Measurements from ENCODE around the gene MT1A. TPM values are rescaled to one million over a fixed set of nuclear protein-coding genes. Genes with fewer than 3 reads are reported as not detected.
"Not testable (repeated sequence)": the region's sequence is repeated elsewhere in the genome, so short reads cannot be mapped to it uniquely, and the experiment has no call there.

The MT1A gene
- total RNA-seq, 1 experiment from 2014 or later: 52.1 TPM

DNA sequence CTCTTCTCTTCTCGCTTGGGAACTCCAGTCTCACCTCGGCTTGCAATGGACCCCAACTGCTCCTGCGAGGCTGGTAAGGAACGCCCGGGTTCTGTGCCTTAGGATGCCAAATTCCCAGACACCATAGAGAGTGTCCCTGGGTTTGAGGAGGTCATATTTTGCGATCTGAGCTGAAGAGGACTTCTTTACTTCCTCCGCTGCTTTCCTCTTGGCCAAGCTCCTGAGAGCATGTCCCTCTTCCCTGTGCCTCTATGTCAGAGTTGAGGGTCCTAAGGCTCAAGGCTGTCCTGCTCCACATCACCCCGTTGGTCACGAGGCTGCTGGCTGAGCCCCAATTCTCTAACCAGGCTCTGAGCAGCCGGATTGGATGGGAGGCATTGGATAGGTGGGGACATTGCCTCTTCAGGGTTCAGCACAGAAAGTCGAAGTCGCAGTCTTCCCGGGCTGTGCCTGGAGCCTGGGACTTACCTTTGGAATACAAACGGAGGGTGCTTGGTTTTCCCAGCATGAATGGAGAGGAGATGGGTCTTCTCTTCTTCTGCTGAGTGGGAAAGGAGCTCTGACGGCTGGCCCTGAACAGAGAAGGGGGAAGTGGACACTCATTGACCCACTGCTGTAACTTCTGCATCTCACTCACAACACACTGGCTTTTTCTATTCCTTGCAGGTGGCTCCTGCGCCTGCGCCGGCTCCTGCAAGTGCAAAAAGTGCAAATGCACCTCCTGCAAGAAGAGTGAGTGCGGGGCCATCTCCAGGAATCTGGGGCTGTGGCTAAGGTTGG, 31.6 kb downstream of the MT1A start:
- no peak overlapping the region for H3K4me3 ChIP-seq (ENCODE audit: low read depth in 2 of 2, low read length in 2 of 2)
- BruUV-seq (replicated peaks): no TSS peak
- no peak overlapping the region for H3K27ac ChIP-seq (ENCODE audit: low read length)
- no peak for DNase-seq (ENCODE audit: low read depth, low spot score)
- H3K4me1 ChIP-seq (ENCODE audit: control insufficient read depth, insufficient read depth, low read length): no peaks in the 10 kb centered on the region
- no peaks in the 10 kb centered on the region for H3K27me3 ChIP-seq (ENCODE audit: control insufficient read depth, insufficient read depth, low read length)
- ATAC-seq: no peak
- in situ Hi-C loops (cut with HindIII; ENCODE audit: low pct_unique_long_range_greater_than_20kb, low sequenced_read_pairs): no loop called here
- POLR2A ChIA-PET: no interaction called here
- intact Hi-C loops (cut with micrococcal nuclease; ENCODE audit: unreplicated experiment): no loop called here
- no peaks in the 10 kb centered on the region for H3K9me3 ChIP-seq (ENCODE audit: control insufficient read depth, insufficient read depth, low read depth, low read length)
- no peak for TF ChIP-seq SIN3A (IDR thresholded peaks at IDR 0.05; ENCODE audit: borderline replicate concordance, insufficient read depth, low read depth, low read length)
- CTCF ChIA-PET: no interaction called here
- no peaks in the 10 kb centered on the region for H3K36me3 ChIP-seq (ENCODE audit: control insufficient read depth, insufficient read depth, low read length)

GRCh38 chr16:56670620-56670934, 32.1 kb downstream of the MT1A start:
- POLR2A ChIA-PET: no interaction called here
- Histone ChIP-seq H3K27me3 (ENCODE audit: control insufficient read depth, insufficient read depth, low read length) (no peaks in the 10 kb centered on the region), H3K27ac (ENCODE audit: low read length) (no peak overlapping the region), H3K9me3 (ENCODE audit: control insufficient read depth, insufficient read depth, low read depth, low read length) (no peaks in the 10 kb centered on the region), H3K4me1 (ENCODE audit: control insufficient read depth, insufficient read depth, low read length) (no peaks in the 10 kb centered on the region), H3K36me3 (ENCODE audit: control insufficient read depth, insufficient read depth, low read length) (no peaks in the 10 kb centered on the region), H3K4me3 (ENCODE audit: low read depth in 2 of 2, low read length in 2 of 2) (no peak overlapping the region)
- ATAC-seq (no peak), DNase-seq (ENCODE audit: low read depth, low spot score) (no peak)
- TF ChIP-seq POLR2AphosphoS5 (IDR thresholded peaks at IDR 0.05; ENCODE audit: low read depth, low read length): no peak
- TF ChIP-seq, protein P1, sequence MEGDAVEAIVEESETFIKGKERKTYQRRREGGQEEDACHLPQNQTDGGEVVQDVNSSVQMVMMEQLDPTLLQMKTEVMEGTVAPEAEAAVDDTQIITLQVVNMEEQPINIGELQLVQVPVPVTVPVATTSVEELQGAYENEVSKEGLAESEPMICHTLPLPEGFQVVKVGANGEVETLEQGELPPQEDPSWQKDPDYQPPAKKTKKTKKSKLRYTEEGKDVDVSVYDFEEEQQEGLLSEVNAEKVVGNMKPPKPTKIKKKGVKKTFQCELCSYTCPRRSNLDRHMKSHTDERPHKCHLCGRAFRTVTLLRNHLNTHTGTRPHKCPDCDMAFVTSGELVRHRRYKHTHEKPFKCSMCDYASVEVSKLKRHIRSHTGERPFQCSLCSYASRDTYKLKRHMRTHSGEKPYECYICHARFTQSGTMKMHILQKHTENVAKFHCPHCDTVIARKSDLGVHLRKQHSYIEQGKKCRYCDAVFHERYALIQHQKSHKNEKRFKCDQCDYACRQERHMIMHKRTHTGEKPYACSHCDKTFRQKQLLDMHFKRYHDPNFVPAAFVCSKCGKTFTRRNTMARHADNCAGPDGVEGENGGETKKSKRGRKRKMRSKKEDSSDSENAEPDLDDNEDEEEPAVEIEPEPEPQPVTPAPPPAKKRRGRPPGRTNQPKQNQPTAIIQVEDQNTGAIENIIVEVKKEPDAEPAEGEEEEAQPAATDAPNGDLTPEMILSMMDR (IDR thresholded peaks at IDR 0.05): no peak
- no peak for TF ChIP-seq SIN3A (IDR thresholded peaks at IDR 0.05; ENCODE audit: borderline replicate concordance, insufficient read depth, low read depth, low read length)
- TF ChIP-seq REST (IDR thresholded peaks at IDR 0.05; ENCODE audit: insufficient read depth in 1 of 2, low read depth in 2 of 2, low read length in 1 of 2): no peak
- no peak for TF ChIP-seq TCF7L2 (IDR thresholded peaks at IDR 0.05; ENCODE audit: low read depth, low read length)
- in situ Hi-C loops (cut with HindIII; ENCODE audit: low pct_unique_long_range_greater_than_20kb, low sequenced_read_pairs): no loop called here
- CTCF ChIA-PET: no interaction called here
- BruUV-seq (replicated peaks): no TSS peak
- intact Hi-C loops (cut with micrococcal nuclease; ENCODE audit: unreplicated experiment): no loop called here

DNA sequence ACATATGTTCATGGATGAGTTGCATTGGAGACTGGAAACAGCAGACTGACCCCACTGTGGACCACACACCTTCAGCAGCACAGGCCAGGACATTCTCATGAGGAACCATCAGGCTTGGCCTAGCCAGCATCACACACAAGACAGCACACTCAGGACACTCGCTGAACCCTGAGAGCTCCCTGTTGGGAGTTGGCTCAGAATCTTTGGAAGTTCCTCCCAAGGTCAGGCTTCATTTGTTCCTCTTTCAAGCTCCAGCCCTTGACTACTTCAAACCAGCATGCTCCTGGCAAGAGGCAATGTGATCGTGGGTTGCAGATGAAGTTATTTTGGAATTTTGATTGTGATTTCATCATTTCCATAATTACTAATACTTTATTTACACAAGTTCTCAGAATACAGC, 33.2 kb downstream of the MT1A start:
- POLR2A ChIA-PET; DNase-seq (ENCODE audit: low read depth, low spot score); ATAC-seq; H3K9me3 ChIP-seq (ENCODE audit: control insufficient read depth, insufficient read depth, low read depth, low read length); H3K27me3 ChIP-seq (ENCODE audit: control insufficient read depth, insufficient read depth, low read length); H3K4me1 ChIP-seq (ENCODE audit: control insufficient read depth, insufficient read depth, low read length); BruUV-seq (replicated peaks); H3K27ac ChIP-seq (ENCODE audit: low read length); CTCF ChIA-PET; H3K36me3 ChIP-seq (ENCODE audit: control insufficient read depth, insufficient read depth, low read length); in situ Hi-C loops (cut with HindIII; ENCODE audit: low pct_unique_long_range_greater_than_20kb, low sequenced_read_pairs); intact Hi-C loops (cut with micrococcal nuclease; ENCODE audit: unreplicated experiment); H3K4me3 ChIP-seq (ENCODE audit: low read depth in 2 of 2, low read length in 2 of 2): not testable (repeated sequence)

DNA sequence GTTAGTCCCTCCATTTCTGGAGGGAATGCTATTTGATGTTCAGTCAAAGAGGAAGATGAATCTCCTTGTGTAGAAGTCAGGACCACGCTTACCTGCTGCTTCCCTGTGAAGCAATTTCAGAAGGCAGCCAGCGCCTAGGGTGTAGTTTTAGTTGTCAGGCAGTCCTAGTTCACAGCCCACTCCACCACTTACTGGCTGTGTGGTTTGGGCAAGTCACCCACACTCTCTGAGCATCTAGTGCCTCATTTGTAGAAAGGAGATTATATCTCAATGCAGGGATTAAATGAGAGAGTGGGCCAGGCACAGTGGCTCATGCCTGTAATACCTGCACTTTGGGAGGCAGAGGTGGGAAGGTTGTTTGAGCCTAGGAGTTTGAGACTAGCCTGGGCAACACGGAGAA, 33.7 kb downstream of the MT1A start:
- intact Hi-C loops (cut with micrococcal nuclease; ENCODE audit: unreplicated experiment); in situ Hi-C loops (cut with HindIII; ENCODE audit: low pct_unique_long_range_greater_than_20kb, low sequenced_read_pairs); H3K4me1 ChIP-seq (ENCODE audit: control insufficient read depth, insufficient read depth, low read length); BruUV-seq (replicated peaks); ATAC-seq; H3K27ac ChIP-seq (ENCODE audit: low read length); H3K36me3 ChIP-seq (ENCODE audit: control insufficient read depth, insufficient read depth, low read length); H3K9me3 ChIP-seq (ENCODE audit: control insufficient read depth, insufficient read depth, low read depth, low read length); DNase-seq (ENCODE audit: low read depth, low spot score); CTCF ChIA-PET; H3K27me3 ChIP-seq (ENCODE audit: control insufficient read depth, insufficient read depth, low read length); H3K4me3 ChIP-seq (ENCODE audit: low read depth in 2 of 2, low read length in 2 of 2): not testable (repeated sequence)
- POLR2A ChIA-PET: interaction anchor here (0.6 kb wide), 1 partner anchor 43 kb away, joined by 3 read pairs; no protein-coding TSS in a partner anchor
